HuH-7.5 (cell line): ENCODE measurements around the gene MAP7D2.
"Not testable (repeated sequence)": the region's sequence is repeated elsewhere in the genome, so short reads cannot be mapped to it uniquely, and the experiment has no call there.

ENCODE experiments used
- DNase-seq: peaks from one replicate; pipeline ENCODE4 v3.0.0; 2011; ENCODE audit warnings: low spot score

The MAP7D2 gene

DNA sequence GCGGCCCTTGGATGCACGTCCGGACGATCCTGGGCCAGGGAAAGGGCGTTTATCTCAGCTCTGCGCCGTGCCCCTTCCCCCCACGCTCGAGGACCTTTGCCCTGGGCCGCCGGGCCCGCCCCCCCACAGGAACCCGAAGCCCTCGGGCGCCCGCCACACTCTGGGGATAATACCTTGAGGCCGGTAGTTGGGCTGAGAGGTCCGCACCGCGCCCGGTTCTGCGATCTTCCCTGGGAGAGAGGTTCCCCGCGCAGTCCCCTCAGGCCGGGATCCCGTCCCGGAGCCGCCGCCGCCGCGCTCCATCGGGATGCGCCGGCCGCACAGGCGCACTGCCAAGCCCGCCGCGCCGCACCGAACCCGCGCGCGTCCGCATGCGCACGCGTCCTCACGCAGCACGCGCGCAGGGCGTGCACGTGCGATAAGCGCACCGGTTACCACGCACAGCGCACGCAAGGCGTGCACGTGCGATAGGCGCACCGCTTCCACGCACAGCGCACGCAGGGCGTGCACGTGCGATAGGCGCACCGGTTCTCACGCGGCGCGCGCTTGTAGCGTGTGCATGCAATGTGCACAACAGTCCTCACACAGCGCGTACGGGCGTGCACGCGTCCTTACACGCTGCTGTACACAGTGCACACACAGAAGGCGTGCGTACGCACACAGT, at the start of gene MAP7D2:
MAP7D2 (minus strand) TSS at position 331 of the 664 bp plus-strand sequence; CDS start at position 303, 28 bp downstream.
- DNase-seq = no peak

DNA sequence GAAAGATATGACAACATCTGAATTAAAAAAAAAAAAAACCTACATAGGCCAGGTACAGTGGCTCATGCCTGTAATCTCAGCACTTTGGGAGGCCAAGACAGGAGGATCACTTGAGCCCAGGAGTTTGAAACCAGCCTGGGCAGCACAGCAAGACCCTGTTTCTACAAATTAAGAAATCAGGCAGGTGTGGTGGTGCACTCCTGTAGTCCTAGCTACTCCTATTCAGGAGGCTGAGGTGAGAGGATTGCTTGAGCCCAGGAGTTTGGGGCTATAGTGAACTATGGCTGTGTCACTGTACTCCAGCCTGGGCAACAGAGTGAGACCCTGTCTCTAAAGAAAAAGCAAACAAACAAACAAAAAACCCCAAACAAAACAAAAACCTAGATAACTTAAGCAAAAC, 45.8 kb upstream of the MAP7D2 start:
- not testable (repeated sequence) for DNase-seq

DNA sequence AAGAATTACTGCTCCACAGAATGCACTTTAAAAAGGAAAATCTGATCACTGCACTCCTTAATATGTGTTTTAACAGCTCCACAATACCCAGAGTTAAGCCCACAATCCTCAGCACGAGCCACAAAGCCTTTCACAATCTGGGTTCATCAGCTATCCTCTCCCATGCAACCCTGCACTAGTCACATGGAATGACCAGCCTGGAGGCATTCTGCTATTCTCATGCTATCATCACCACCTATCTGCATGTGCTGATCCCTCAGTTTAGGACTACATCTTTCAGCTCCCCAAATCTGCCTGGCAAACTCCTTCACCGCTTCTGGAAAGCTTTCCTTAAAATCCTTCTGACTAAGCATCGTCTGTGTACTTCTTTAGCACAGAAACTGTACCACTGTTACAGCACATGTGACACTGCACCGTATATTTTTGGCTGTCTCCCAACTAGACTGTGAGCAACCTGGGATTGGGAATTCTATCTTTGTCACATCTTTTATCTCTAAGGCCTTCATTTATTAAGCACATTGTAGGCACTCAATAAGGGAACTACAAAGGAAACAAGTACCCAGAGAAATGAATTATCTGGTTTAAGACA, 43.2 kb upstream of the MAP7D2 start:
- no peak for DNase-seq

DNA sequence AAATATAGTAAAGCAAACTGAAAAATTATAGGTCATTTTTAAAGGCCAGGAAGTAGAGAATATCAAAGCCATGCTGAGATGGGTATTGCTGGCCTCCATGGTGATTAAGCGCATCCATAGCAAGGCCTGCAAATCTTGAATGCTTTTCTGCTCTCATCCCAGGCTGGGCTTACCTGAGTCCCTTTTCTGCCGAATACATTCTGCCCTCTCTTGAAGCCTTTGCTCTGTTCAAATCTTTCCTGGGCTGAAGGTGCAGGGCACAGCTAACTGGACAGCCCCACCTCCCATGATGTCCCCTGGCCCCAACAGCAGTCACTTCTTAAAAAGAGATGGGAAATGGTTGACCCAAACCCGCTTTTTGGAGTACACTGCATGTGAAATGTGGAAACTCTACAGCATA, 35.0 kb upstream of the MAP7D2 start:
- no peak for DNase-seq

DNA sequence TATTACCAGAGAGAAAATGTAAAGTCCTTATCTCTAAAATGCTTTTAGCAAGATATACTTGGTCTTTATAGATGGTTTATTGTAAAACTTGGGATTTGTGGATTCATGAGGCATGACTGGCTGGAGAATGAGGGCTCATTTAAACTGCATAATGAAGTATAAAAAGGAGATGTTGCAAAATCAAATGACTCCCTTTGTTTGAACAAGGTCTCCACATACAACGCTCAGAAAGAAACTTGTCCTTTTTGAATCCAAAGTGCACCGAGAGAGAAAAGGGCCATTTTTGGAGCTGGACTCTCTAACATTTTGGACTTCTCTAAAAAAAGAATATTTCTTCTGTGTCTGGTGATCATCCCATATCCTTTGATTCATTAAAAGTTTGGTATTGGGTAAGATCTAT, 32.6 kb upstream of the MAP7D2 start:
- DNase-seq = no peak

DNA sequence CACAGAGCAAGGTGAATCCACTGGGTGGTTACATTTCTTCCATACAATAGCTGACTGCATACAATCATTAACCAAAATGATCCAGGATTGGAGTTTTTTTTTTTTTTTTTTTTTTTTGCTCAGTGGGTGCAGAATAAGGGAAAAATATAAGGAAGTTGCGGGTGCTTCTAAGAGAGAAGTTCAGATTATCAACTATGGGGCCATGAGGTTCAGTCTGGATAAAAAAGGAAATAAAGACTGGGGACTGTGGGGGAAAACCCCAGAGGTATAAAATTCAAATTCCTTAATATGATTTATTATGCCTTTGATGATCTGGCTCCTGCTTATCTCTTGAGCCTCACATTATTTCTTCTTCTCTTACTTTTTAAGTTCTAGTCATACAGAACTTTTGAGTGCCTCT, 30.9 kb upstream of the MAP7D2 start:
- DNase-seq = no peak

DNA sequence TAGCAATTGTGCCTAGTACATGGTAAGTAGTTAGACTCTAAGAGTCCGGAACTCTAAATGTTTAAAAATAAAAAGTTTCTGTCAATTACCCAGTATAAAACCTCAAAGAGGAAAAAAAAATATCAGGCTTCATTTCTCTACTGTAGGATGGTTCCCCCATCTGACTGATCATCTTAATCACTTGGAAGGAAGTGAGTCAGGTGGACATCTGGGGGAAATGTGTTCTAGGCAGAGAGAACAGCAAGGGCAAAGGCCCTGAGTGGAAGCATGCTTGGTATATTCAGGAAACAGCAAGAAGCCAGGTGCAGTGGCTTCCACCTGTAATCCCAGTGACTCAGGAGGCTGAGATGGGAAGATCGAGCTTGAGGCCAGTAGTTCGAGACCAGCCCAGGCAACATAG, 27.8 kb upstream of the MAP7D2 start:
- DNase-seq = no peak

DNA sequence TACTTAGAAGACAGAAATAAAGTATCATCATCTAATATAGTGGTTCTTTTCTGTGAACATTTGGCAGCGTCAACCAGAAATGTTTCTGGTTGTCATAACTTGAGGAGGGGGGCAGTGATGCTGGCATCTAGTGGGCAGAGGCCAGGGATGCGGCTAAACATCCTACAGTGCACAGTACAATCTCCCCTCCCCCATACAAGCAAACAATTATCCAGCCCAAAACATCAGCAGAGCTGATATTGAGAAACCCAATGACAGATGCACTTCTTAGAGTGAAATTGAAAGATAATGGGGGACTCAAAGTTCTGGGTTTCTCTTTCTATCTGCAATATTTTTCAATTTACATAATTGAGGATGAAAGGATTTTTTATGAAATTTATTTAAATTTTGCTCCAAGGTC, 26.9 kb upstream of the MAP7D2 start:
- no peak for DNase-seq

DNA sequence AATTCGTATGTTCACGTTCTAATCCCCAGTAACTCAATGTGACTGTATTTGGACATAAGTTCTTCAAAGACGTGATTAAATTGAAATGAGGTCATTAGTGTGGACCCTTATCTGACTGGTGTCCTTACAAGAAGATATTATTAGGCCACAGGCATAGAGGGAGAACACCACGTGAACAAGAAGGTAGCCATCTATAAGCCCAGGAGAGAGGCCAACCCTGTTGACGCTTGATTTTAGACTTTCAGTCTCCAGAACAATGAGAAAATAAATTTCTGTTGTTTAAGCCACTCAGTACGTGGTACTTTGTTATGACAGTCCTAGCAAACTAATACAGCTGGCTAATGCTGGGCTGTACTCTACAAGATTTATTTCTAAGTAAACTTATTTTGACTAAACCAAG, 26.4 kb upstream of the MAP7D2 start:
- DNase-seq = no peak

DNA sequence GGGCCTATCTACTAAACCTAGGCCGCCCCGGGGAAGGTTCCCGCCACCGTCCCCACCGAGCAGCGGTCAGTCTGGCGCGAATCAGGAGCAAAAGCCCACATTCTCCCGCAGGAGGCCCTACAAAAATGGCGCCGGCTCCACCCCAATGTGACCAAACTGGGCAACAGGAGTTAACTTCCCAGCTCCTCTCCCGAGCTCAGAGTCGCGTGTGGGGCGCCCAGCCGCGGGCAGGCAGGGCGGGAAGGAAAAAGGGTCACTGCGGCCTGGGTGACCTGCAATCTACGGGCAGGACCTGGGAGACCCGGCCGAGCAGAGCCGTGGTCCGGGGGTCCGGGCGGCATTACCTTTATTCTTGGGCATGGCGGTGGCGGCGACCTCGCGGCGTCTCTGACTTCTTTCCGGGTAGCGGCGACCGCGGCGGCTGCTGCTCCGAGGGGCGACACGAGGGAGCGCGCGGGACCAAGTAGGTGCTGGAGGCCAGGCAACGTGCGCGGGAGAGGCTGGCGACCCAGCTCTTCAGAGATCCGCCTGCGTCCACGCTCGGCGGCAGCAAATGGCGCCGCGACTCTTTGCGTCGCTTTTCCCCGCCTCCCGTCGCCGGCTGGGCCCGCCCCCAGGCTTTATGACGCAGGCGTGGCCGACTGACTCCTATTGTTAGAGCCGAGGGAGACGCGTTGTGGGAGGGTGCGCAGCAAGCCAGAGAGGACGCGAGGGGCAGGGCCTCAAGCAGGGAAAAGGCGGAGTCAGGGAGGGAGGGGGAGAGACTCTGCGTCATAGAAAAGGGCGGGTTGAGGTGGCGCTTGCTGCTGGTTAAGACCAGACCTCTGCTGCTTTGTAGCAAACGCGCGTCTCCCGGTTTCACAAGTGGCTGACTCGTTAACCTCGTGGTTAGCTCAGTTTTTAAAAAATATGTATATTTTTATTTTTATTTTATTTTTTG, 24.8 kb upstream of the MAP7D2 start, which contains the start of gene EIF1AX:
EIF1AX (minus strand) TSS at position 558 of the 940 bp plus-strand sequence; CDS start at position 360, 198 bp downstream.
- peak; percentile 38 for DNase-seq

DNA sequence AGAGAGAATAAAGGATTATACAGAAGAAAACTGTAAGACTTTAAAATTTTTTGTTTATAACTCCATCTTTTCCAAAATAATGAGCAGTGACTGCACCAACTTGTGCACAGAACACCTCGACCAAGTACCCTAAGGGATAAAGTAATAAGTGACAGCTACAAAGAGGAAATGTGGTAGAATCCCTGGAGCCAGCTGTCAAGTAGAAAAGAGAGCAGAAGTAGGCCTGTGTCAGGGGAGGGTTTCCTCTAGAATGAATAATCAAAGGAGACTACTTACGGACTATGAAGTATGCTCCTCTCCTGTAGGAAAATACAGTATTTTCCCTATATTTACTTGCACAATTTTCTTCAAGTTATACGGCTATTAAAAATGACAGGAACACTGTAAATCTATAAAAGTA, 23.7 kb upstream of the MAP7D2 start:
- no peak for DNase-seq

DNA sequence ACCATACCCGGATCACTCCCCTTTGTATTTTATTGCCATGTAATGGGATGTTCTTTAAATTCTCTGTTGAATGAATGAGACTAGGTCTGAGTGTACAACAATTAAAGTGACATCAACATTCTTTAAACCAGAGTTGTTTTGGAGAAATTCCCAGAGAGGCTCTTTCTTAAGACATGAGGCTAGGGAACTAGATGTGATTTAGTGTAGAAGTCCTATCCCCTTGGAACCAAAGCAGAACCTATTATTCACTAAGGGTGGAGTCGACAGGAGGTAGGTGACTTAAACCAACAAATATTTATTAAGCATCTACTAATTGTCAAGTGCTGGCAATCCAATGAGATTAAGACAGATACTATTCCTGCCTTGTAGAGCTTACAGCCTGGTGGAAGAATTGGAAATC, 23.3 kb upstream of the MAP7D2 start:
- no peak for DNase-seq

DNA sequence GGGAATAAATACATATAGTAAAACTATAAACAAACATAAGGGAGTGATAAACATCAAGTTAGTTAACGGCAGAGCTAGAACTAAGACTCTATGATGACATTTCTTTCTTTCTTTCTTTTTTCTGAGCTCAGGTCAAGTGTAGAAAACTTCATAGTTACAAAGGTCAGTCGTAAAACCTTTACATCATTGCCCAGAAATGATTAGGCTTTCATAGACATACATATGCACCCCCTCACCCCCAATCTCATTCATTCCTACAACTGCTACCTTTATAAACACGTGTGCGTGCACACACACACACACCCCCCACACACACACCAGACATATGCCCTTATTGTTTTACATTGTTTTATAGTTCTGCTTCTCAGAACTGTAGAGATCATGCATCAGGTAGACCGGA, 19.2 kb upstream of the MAP7D2 start:
- no peak for DNase-seq

DNA sequence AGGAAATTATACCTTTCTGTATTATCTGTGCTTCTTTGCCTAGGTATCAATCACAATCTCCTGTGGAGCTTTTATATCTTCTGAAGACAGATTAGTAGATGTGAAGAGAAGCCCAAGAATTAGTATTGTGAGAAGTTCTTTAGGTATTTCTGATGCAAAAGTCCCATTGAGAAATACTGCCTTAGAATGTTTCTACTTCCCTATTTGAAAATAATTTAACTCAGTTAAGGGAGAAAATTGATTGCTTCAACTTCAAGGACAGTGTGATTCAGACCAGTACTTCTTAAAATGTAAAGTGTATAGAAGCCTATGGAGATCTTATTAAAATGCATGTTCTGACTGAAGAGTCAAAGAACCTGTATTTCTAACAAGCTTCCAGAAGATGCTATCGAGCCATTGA, 16.0 kb upstream of the MAP7D2 start:
- no peak for DNase-seq

DNA sequence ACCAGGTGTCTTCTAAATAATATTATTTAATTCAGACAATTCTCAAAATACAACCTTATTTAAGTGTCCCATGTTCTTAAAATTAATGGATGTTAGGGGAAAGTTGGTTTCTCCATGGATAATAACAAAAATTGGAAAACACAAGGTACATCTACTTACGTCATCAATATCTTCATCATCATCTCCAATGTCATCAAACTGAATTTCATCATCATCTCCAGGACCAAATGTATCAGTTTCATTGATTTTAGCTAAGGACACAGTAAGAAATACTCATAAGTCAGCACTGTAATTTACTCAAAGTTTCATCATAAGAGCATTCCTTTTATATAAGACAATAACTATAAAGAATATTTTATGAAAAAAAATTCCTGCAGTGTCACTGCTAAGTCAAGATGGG, 13.7 kb upstream of the MAP7D2 start:
- DNase-seq = no peak

DNA sequence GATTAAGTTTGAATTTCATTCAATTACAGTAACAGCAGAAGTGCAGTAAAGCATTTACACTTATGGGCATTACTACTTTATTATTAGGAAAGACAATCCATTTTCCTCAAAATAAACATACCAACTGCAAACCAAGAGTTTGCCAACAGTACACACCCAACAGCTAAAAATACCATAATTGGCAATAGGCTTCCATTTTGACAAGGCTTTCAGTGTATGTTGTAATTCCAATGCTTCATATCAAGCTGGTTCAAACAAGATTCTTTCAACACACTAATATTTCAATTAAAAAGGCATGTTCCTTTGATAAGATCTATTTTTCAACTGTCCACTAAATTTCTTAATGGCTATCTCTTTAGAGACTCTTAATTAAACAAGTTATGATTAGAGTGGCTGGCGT, 12.8 kb upstream of the MAP7D2 start:
- DNase-seq = no peak

DNA sequence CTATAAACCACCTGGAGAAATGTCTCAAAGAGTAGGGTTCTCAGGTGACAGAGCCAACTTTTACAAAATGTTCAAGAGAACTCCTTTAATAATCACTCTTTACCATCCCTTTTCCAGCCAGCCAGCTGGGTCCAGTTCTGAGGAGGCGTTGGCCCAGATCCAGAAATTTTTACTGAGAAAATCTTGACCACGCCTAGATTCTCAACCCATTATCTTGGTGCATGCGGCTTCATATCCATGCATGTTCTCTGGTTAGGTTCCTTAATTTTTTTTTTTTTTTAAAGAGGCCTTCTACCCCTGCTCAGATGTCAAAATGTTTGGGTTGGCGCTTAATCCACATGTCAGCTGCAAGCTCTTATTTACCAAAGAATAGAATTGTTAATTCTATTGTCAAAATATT, 12.0 kb upstream of the MAP7D2 start:
- no peak for DNase-seq

DNA sequence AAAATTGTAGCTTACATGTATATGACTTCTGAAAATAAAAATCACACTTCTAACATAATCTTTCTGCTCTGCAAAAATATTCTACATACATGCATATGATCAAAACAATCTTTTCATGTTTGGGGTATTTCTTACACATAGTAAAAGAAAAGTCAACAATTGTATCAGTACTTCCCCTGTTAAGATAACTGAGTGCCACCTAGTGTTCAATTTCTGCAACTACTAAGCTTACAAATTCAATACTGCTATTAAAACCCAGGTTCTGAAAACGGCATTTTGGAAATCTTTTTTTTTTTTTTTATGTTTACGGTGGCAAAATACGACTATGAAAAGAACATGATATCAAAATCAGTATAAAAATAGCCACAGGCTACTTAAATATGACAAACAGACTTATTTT, 10.7 kb upstream of the MAP7D2 start:
- not testable (repeated sequence) for DNase-seq

DNA sequence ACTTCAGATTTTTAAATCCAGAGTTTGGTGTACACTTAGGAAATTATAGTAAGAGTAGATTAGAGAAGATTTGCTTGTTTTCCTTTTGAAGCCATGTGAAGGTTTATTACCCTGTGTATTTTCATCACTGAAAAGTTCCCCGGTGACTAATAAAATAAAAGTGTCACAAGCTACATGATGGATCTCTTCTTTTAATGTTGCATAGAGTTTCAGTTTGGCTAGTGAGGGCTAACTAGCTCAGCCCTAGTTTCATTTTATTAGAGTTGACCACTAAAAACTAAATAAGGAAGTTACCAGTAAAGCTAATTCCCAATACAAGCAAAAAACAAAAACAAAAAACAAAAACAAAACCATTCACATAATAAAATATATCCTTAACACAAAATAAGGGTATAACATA, 10.1 kb upstream of the MAP7D2 start:
- DNase-seq = not testable (repeated sequence)

DNA sequence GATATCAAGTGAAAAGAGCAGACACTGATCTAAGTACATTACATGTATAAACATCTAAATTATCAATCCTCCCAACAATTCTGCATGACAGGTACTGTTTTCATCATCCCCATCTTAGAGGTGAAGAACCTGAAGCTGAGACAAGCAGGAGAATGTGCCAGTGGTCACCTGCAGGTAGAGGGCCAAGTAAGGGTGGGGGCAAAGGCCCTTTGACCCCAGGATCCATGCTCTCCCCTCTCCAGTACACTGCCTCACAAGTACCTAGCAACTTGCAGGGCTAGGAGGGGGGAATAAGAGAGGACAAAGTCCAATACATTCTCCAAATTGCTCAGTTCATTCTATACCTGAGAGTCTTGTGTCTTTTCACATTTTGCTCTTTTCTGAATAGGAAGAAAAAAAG, 8.3 kb upstream of the MAP7D2 start:
- DNase-seq = no peak

DNA sequence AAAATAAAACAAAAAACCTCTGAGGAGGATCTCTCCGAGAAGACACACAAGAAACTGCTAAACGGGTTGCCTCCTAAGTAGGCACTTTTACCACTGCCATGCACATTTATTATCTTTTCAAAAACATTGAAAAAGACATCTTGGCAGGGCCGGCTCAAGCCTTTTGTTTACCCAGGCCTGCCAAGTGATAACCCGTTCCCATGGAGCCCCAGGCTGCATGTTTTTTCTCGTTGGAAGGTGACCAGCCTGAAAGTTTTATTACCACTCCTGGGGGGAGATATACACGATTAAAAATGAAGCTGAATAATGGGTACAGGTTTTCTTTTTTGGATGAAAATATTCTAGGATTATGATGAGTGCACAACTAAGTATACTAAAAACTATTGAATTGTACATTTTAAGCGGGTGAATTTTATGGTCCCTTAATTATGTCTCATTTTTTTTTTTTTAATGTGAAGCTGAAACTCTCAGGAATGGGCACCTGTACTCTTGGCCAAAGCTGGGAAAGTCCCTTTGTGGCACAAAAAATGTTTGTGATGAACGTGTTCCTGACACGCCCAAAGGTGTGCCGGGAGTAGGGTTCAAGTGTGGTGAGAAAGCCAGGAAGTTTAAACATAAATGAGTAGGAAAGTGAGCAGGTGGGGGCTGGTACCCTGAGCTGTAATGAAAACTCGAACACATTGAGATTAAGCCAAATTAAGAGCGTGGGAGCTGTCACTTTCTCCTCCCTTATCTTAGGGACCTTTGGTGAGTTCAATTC, 1.5 kb upstream of the MAP7D2 start:
- DNase-seq = no peak

DNA sequence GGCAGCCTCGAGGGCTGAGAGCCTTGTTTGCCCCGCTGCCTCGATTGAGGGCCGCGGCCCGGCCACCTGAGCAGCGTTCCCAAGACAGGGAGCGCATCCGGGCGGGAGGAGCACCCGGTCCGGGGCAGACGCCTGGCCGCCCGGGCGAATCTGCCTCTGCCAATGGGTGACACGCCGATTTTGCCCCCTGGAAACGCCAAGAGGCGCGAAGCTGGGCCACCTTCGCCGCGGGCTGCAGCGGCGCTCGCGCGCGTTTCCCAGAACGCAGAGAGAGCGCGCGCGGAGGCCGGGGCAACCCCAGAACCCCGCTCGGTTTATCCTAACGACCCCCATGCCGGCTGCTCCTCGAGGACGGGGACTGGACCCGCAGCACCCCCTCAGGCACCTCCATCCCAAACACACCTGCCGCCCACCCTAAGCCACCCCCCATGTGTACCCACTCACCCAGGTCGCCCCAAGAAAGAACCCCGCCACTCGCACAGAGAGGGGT, 575 bp downstream of the MAP7D2 start:
- DNase-seq = no peak
